ENCODE results near the gene SEL1L3. TPM values are rescaled to one million over a fixed set of nuclear protein-coding genes. Genes with fewer than 3 reads are reported as not detected.

Gene SEL1L3
- total RNA-seq, 1 donor from 2014 or later: 57.7 TPM

DNA sequence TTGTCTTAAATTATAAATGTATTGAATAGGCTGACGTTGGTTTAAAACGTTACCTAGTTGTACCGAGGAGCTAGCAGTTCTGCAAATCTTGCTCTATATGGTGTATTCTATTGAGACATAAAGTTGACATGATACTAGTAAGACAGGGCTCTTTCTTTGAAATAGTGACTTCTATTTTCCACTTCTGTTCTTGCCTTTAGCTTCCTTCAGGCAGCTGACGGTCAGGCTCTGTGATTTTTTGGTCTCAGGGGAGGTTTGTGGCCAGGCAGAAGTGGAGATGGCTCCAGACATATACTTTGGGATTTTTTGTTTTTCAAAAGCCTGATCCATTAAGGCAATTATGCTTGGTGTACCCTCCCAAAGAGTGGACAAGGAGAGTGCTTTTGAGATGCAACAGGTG is 111.9 kb downstream of the SEL1L3 start:
- no peak for DNase-seq (ENCODE audit: low read depth)

DNA sequence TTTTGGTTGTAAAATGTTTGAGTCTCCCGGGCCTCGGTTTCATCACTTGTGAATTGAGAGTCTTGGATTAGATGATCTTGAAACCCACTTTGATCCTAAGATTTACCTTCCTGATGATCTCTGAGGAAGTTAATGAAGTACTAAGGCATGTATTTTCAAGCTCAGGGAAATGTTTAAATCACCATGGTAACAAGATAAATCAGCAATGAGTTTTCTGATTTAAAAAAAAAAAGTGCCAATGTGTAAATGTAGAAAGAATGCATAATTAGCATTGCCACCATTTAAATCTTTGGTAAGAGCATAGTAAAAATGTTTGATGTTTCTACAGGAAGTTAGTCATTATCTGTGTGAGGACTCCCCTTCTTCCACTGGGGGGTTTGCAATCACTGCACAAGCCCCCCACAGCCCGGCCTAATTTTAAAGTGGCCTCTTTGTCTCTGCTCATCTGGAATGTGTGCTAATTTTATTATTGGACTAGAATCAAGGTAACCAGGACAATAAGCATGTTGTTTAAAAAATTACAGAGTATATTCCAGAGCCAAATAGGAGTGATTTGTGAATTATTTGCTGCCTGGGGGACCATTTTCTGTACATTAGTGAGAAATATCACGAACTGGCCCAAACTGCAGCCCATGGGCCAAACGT is 113.5 kb downstream of the SEL1L3 start:
- DNase-seq (ENCODE audit: low read depth): peak; percentile 78

DNA sequence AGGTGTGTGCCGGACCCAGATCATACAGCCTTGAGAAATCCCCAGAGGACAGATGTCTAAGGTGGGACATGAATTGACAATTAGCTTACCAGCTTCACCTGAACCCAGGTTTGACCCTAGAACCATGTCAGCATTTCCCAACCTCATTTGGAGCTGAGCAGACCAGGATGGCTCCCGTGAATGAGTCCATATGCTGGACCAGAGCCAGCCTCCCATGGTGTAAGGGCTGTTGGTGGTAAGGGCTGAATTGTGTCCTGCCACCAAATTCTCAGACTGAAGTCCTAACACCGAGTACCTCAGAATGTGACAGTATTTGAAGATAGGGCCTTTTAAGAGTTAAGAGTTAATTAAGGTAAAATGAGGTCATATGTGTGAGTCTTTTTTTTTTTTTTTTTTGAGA is 118.8 kb downstream of the SEL1L3 start:
- DNase-seq (ENCODE audit: low read depth): no peak

DNA sequence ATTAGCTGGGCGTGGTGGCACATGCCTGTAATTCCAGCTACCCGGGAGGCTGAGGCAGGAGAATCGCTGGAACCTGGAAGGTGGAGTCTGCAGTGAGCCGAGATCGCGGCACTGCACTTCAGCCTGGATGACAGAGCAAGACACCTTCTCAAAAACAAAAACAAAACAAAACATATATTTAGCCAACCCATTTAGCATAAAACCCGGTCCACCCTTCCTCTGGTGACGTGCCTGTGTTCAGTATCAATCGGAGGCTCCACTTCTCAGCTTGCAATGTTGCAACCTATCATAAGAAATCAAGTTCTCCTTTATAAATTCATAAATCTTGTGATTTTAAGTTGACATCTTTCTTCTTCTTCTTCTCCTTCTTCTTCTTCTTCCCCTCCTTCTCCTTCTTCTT is 133.2 kb downstream of the SEL1L3 start:
- no peak for DNase-seq (ENCODE audit: low read depth)

DNA sequence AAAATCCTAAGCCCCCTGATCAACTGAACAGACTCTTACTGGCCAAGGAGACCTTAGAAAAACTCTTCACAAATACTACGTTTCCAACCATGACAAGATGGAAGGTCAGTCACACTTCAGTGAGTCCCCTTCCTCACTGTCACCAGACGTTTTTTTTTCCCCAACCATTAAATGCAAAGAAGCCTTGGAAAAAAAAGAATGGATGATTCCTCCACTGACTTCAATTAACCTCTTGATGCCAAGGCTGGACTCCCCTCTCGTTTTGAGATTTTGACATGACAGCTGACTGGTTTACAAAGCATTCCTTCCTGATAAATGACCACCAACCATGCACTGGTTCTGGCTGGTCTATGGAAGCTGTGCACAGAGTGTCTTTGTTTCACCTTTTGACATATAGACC is 133.9 kb downstream of the SEL1L3 start:
- no peak for DNase-seq (ENCODE audit: low read depth)

DNA sequence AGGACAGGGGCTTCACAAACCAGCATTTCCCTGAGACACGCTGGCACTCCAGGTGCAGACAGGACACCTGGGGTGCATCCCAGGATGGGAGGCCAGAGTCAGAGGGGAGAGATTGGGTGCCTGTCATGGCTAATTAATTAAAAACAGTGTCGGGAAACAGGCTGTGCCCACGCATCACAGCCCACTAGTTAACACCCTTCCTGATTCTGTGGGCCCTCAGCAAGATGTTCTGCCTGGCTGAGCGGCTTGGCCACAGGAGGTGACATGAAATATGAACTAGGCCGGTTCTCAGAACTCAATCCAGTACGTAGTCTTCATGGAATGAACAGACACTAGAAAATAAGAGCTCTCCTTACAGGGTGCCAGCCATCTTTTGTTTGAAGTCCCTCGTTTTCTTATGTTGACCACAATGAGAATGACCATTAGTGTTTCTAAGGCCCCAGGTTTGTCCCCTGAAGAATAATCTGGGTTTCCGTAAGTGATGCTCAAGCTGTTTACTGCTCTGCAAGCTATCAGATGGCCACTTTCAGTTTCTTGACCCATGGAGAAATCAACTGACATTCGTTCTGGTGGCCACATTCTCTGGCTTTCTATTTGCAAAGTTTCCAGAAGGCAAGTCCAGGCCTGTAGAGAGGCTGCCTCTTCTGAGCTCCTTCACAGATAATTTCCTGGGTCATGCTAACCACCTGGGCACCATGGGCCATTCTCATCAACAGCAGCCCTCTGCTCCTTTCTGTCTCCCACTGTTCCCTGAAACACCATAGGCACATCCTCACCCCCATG is 134.9 kb downstream of the SEL1L3 start:
- peak; percentile 41 for DNase-seq (ENCODE audit: low read depth)

DNA sequence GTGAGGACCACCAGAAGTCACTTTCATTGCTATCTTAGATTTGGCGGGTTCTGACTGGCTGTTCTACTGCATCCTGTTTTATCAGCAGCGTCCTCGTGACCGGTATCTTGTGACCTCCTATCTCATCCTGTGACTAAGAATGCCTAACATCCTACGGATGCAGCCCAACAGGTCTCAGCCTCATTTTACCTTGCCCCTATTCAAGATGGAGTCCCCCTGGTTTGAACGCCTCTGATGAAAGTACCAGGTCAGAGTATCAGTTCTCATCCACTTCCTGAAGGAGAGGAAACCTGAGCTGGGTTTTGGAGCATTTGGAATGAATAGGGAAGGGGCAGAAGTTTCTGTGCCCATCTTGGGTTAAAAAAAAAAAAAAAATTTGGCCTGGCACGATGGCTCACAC is 136.9 kb downstream of the SEL1L3 start:
- no peak for DNase-seq (ENCODE audit: low read depth)

DNA sequence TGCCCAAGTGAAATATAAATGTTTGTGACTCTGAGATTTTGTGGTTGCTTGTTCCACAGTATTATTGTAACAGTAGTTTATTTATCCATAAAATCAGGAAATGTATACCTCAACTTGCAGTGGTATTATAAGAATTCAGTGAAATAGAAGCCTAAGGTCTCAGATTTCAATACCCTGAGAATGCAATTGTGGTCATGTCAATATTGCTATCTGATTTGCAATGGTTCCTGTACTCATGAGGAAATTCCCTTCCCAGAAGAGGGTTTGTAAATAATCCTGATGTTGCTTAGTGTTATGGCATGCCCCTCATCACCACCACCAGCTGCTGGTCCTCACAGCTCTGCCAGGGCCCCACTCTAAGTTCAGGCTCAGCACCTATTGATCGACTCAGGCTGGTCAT is 139.4 kb downstream of the SEL1L3 start:
- peak; percentile 34 for DNase-seq (ENCODE audit: low read depth)

DNA sequence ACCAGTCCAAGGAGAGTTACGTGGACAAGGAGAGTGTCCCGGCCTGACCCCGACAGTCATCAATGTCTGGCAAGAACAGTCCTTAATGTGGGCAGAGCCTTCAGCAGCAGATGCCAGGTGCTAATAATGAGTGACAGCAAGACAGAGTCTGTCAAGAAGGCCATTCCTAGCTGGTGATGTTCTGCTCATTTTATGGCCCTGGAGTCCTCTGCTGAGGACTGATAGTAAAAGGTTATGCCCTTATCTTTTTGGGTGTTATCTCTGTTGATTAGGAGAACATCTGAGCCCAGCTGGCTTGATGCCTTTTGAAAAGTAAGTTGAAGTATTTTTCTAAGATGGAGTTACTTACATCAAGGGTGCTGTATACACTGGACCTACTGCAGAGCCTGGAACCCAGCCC is 139.8 kb downstream of the SEL1L3 start:
- DNase-seq (ENCODE audit: low read depth): no peak

DNA sequence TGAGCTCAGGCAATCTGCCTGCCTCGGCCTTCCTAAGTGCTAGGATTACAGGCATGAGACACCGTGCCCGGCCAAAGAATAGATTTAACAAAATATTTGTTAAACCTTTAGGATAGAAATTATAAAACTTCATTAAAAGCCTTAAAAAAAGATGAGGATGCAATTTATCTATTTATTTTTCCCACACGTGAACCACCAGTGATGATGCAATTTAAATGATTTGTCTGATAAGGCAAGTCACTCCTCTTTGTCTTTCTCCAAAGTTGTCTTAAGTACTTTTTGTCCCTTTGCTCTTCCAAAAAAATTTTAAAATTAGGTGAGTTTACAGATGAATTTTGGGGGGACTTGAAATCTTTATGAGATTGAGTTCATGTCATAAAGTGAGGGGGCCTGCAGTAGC is 149.0 kb downstream of the SEL1L3 start:
- DNase-seq (ENCODE audit: low read depth): no peak

DNA sequence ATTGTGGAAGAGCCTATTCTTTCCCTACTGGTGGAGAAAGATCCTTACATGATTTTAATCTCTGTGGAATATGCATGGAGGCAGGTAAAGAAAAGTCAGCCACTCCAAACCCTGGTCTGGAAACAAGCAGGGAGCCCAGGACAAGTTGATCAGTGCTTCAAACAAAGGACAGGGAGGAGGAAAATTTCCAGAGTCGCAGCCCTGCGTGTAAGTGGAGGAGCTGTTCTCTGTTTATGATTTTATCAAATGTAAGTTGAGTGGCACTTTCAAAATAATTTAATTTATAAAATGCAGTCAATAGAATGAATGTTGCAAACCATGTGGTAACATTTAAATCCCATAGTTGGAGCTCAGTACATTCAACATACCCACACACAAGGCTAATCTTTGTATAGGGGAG is 150.2 kb downstream of the SEL1L3 start:
- no peak for DNase-seq (ENCODE audit: low read depth)

DNA sequence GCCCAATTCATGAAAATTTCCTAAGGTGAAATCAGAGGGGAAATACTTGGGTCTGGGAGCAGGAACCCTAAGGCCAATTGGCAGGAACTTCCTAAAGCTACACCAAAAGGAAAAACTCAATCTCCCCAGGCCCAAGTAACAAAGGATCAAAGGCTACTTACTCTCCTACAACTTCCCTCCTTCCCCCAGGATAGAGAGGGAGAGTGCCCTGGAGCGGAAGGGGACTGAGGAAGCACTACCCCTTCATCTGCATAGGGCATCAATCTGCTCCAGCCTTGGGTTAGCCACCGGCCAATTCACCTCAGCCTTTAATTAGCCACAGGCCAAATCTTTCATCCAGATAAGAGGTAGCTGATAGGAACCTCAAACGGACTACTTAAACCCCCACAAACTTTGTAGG is 152.2 kb downstream of the SEL1L3 start:
- no peak for DNase-seq (ENCODE audit: low read depth)

DNA sequence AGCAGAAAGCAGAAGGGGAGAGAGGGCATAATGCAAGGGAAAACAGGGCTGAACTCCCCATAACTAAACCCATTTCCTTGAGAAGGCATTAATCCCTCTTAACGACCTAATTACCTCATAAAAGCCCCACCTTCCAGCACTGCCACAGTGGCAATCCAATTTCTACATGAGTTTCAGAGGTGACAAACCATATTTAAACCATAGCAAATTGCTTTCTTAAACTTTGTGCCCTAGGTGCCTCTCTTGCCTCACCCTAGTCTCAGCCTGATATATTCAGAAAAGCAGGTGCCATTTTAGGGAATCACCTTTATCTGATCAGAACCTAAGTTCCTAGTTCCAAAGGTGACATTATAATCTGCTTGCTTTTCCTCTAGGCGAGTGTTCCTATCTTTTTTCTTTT is 158.3 kb downstream of the SEL1L3 start:
- DNase-seq (ENCODE audit: low read depth): no peak

DNA sequence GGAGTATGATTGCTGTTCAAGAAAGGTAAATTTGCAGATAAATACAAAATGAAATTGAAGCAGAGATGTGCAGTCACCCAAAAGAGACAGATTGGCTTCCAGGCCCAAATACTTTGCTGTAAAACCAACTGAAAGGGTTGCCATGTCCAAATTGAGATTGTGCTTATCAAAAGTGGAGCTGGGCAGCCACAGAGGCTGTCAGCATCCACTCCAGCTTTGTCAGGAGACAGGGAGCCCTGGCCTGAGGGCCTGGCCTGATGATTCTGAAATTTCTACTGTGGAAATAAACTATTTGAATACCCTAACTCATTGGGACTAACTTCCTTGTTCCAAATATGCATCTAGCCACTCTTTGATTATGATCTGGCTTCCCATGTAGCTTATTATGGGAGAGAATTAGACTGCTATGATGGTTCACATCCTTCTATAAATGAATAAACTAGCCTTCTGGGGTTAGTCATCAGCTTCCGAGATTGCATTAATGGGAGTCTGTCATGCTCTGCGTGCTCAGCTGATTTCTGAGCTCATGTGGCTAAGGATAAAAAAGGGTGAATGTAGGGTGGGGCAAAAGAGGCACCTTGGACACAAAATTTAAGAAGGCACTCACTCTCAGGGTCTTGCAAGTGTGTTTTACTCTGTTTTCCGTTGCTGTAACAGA is 158.9 kb downstream of the SEL1L3 start:
- peak; percentile 86 for DNase-seq (ENCODE audit: low read depth)

DNA sequence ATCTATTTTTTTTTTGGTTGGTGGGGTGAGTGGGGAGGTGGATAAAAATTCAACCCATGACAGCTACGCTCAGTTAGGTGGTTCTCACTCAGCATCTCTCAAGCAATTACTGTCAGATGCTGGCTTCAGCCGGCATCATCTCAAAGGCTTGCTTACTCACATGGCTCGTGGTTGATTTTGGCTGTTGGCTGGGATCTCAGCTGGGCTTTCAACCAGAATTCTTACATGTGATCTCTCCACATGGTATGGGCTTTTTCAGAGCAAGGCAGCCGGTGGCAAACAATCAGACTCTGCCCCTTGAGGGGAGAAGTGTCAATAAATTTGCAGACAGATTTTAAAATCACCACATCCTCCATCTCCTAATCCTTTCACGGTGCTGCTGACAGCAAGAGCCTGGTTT is 159.9 kb downstream of the SEL1L3 start:
- DNase-seq (ENCODE audit: low read depth): peak; percentile 82

DNA sequence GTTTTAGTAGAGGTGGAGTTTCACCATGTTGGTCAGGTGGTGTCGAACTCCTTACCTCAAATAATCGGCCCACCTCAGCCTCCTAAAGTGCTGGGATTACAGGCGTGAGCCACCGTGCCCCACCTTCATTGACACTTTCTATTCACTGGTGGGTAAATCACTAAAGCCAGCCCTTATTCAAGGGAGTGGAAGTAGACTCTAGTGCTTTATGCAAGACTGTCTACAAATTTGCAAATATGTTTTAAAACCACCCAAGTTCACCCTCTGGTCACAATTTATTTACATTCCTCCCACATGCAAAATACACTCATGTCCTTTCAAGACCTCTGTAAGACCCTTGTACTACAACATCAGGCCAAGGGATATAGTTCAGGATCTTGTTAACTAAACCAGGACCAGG is 162.1 kb downstream of the SEL1L3 start:
- no peak for DNase-seq (ENCODE audit: low read depth)

DNA sequence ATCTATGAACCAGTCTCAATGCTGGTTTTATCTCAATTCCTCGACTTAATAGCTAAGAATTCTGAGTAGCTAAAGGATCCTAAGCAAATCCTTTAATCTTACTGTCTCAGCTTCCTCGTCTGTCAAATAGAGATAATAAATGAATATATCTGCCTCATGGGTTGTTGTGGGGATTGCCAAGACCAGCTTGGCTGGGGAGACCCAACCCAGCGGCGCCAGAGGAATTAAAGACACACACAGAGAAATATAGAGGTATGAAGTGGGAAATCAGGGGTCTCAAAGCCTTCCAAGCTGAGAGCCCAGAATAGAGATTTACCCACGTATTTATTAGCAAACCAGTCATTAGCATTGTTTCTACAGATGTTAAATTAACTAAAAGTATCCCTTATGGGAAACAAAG is 165.3 kb downstream of the SEL1L3 start:
- no peak for DNase-seq (ENCODE audit: low read depth)

Other genes starting within 250 kb of the SEL1L3 start
- gene SLC34A2, start 207.1 kb downstream of the SEL1L3 start, total RNA-seq: 12.7 and 102 TPM in 2 replicates
- gene SMIM20, start 51.2 kb upstream of the SEL1L3 start, total RNA-seq: 28.3 and 39.2 TPM in 2 replicates

Data from renal cortical epithelial cell (primary cell).